NCI-H1092 (cell line): ENCODE data around the gene MAJIN.
A peak's percentile ranks its signal among the peaks of the same experiment; 100 is the strongest.

Experiments used
- DNase-seq: peaks from one replicate; lab custom pipeline; 2025; lab: John Stamatoyannopoulos, UW

The MAJIN gene

GRCh38 chr11:64932324-64932723 lies 39.6 kb downstream of the MAJIN start:
- DNase-seq, result no peak

- DNase-seq, result no peak
Observed at GRCh38 chr11:64931290-64931689, 40.6 kb downstream of the MAJIN start.

DNA sequence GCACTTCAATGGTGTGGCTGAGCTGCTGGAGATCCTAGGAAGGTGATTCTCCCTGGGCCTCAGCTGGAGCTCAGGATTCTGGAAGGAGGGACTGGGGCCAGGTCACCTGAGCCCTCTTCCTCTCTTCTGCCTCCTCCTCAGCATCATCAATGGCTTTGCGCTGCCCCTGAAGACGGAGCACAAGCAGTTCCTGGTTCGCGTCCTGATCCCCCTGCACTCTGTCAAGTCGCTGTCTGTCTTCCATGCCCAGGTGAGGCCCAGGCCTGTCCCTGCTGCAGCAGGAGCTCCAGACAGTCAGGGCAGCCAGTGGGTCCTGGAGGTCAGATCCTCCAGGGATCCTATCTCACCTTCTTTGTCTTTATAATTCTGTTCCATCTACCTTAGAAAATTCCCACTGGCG lies 41.6 kb downstream of the MAJIN start:
- no peak for DNase-seq

GRCh38 chr11:64929625-64930024 lies 42.3 kb downstream of the MAJIN start:
- no peak for DNase-seq

- DNase-seq, result no peak
Observed at GRCh38 chr11:64928957-64929356, 43.0 kb downstream of the MAJIN start.

DNA sequence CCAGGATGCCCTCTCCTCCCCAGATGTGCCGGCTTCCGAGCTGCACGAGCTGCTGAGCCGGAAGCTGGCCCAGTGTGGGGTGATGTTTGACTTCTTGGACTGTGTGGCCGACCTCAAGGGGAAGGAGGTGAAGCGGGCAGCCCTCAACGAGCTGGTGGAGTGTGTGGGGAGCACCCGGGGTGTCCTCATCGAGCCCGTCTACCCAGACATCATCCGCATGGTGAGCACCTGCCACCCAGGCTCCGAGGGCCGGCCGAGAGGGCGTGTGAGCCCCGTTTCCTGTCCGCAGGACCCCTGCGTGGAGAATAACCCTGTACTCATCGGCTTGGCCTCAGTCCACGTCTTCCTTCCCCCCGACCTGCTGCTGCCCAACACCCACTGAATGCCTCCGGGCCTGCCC lies 45.2 kb downstream of the MAJIN start:
- no peak for DNase-seq

- DNase-seq, result no peak
Observed at GRCh38 chr11:64925536-64926436, 46.1 kb downstream of the MAJIN start.

- DNase-seq, result no peak
Observed at GRCh38 chr11:64924910-64925284, 47.0 kb downstream of the MAJIN start.

DNA sequence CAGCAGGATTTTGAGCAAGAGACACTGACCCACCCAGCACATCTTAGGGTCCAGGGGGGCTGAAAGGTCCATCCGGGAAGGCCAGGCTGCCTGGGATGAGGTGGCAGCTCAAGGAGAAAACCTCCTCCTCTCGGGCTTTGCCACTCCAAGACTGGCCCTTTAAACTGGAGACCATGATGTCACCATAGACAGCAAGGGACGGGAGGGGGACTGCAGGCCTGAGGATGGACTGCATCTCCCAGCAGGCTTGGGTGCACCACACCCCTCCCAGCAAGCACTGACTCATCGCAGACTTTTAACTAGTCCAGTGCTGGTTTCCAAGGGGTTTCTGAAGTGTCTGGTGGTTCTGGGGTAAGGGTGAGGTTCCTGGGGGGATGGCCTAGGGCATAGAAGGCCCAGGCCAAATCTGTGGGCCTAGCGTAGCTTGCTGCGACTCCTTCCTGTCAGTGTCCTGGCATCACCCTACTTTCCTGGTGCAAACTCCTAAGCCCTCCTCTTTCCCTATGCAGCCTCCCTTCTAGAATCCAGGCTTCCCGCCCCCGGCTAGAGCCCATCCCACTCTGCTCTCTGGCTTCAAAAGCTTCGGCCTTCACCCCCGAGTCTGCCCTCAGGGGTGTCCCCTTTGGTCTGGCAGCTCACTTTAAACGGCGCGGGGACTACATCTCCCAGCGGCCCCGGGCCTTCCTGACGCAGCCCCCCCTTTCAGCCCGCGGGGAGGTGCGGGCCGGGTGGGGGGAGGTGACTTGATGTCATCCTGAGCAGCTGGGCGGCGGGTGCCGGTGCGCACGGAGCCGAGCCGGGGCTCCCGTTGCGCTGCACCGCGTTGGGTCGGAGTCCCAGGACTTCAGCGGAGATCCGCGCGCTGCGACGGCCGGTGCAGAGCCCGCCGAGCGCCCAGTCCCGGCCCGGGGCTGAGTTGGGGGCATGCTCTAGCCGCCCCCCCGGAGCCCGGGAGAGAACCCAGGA lies 47.7 kb downstream of the MAJIN start, which contains the start of gene PPP2R5B:
PPP2R5B (plus strand) TSS at position 746 of the 966 bp plus-strand sequence. CDS start 1,046 bp downstream, outside the sequence.
- peak; percentile 54 for DNase-seq

DNA sequence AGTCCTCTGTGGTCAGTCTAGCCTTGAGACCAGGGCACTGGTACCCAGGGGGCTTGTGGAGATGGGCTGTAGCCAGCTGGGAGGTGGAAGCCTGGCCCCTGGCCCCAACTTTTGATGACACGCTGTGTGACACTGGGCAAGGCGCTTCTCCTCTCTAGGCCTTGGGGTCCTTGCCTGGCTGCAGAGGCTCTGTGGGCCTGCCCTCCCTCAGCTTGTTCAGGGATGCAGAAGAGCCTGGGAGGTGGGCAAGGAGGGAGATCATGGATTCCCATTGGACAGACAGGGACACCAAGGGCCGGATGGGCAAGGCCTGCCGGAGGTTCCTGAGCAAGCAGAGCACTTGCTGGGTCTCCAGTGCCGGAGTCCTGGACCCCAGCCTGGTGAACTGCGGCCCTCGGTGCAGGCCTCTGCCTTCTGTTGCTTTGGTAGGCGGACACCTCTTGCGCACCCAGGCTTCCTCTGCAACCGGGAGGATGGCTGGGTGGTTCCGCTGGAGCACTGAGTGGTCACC lies 48.7 kb downstream of the MAJIN start:
- DNase-seq, result no peak

- DNase-seq, result no peak
Observed at GRCh38 chr11:64921384-64921783, 50.5 kb downstream of the MAJIN start.

- no peak for DNase-seq
Observed at GRCh38 chr11:64920124-64920523, 51.8 kb downstream of the MAJIN start.

GRCh38 chr11:64919627-64920026 lies 52.3 kb downstream of the MAJIN start:
- DNase-seq, result no peak

DNA sequence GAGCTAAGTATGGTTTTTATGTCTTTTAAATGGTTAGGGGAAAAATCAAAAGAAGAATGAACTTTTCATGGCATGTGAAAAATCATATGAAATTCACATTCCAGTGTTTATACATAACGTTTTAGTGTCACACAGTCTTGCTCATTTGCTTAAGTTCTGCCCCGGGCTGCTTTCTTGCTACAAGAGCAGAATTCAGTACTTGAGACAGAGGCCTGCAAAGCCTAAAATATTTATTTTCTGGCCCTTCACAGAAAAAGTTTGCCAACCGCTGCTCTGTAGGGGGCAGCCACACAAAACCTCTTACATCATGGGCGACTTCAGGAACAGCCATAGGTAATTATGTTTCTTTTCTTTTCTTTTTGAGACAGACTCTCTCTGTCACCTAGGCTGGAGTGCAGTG lies 53.9 kb downstream of the MAJIN start:
- DNase-seq, result no peak

DNA sequence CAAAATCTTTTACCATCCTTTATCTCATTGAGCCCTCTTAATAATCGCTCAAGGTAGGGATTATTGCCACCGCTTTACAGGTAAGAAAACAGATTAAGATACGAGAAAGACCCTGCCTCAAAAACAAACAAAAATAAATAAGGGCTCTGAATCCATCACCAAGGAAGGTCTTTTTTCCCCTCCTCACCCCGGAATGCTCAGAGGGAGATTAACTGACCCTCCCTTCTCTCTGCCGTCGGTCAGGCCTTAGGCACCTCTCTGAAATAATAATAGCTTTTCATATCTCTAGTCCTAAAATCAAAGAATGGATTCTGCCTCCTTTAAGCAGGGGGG lies 54.3 kb downstream of the MAJIN start:
- no peak for DNase-seq

DNA sequence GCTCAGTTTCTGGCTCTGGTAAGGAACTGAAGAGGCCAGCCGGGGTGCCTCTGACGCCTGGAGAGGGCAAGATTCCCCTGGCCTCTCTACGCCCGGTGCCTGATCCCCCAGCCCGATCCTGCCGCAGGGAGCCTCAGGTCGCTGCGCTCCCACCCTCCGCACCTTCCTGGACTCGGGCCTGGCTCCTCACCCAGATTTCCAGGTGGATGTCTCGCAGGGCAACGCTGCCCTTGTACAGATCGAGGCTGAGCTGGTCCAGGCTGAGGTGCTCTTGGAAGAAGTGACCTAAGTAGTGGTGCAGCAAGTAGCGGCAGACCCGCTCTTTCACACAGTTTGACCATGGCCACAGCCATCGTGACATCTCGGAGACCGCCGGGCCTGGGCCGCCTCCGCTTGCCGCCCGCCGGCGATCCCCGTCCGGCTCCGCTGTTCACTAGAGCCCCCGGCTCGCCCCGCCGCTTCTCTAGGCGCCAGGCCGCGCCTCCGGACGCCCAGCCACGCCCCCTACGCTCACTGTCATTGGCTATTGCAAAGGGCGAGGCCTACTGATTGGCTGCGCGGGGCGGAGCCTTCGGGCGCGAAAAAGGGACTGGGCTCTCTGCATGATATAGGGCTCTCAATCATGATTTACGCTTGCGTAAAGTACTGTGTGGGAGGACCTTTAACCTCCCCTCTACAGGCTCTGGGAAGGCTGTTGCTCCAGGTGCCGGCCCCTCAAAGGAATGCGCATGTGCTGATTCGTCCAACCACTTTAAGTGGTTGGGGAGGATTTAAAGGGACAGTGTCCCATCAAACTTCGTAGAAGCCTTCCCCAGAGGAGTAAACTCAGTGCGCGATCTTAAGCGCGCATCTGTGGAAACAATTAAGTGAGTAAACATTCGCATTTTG lies 54.9 kb downstream of the MAJIN start, which contains the start of gene ATG2A:
ATG2A (minus strand) TSS at position 435 of the 888 bp plus-strand sequence; CDS start at position 361, 74 bp downstream.
- DNase-seq, result peak; percentile 100

DNA sequence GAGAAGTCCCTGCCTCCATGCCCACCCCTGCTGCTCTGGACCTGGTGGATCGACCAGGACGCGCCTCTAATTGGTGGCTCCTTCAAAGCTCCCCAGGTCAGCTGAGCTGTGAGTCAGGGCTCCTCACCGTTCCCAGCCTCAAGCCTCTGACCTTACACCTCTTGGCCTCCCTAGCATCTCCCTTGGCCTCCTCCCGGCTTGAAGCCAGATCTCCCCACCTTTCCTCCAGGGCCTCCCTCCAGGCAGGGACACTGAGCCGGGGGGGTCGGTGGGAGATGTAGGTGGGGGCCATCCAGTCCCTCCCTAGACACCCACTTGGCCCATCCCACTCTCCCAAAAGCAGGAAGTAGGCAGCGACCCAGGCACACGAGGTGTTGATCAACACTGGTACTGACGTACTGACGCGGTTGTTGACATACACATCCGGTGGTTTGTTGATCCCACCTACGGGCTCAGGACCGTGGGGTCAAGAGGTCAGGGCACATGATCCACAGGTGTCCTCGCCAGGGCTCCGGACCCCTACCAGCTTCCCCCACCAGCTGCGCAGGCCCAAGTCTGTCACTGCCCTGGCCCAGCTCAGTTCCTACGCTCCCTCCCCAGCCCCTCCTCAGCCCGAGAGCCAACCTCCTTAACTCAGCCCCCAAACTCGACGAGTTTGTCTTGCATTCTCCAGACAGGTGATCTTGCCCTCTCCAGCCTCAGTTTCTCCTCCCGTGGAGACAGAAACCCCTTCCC lies 55.7 kb downstream of the MAJIN start:
- no peak for DNase-seq

DNA sequence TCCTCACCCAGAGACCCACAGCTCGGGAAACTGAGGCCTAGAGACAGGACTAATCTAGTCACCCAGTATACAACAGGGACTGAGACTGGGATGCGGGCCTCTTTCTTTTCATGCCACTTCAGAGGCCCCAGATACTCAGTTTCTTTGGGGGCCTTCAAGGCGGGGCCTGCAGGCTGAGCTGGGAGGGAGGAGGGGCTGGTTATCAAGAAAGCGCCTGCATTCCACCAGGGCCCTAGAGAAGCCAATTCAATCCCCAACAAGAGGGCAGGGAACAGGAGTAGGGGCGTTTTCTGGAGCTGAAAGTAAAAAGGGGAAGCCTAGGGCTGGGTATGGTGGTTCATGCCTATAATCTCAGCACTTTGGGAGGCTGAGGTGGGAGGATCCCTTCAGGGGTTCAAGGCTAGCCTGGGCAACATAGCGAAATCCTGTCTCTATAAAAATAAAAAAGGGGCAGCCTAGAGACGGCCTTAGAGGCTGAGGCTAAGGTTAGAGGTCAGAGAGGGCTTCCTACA lies 56.5 kb downstream of the MAJIN start:
- DNase-seq, result no peak

GRCh38 chr11:64914123-64914522 lies 57.8 kb downstream of the MAJIN start:
- DNase-seq, result no peak

GRCh38 chr11:64913171-64913727 lies 58.7 kb downstream of the MAJIN start:
- DNase-seq, result no peak
